Lung (tissue), 14 donors: ENCODE results near the gene POTEJ. TPM values are rescaled to one million over a fixed set of nuclear protein-coding genes. Genes with fewer than 3 reads are reported as not detected.
"Not testable (repeated sequence)": the region's sequence is repeated elsewhere in the genome, so short reads cannot be mapped to it uniquely, and the experiment has no call there.

Experiments
- ATAC-seq: fragments of 200-7000 bp; cut with Tn5 transposase; one replicate; pipeline ENCODE4 v1.9.1; 2020; ENCODE audit warnings: moderate number of reproducible peaks; ENCODE audit not compliant: insufficient read depth, low FRiP score
- DNase-seq, 3 donors: peaks; one replicate each; pipeline ENCODE4 v3.0.0-alpha.2; 2013 to 2017
- H3K27ac ChIP-seq, 2 donors: one replicate each; pipeline ENCODE4 v1.5.1; 2013; ENCODE audit warnings: mild to moderate bottlenecking in 2 of 2, moderate library complexity in 2 of 2, control low read depth in 1 of 2, inconsistent platforms in 1 of 2, low read depth in 1 of 2, low read length in 1 of 2
- H3K27me3 ChIP-seq, 3 donors: one replicate each; pipeline ENCODE4 v1.5.1; 2013; ENCODE audit warnings: low read length in 2 of 3; ENCODE audit not compliant: control insufficient read depth in 3 of 3, insufficient read depth in 3 of 3
- H3K36me3 ChIP-seq, 4 donors: one replicate each; pipeline ENCODE4 v1.5.1; 2013; ENCODE audit warnings: low read length in 4 of 4, mild to moderate bottlenecking in 1 of 4, moderate library complexity in 1 of 4; ENCODE audit not compliant: control insufficient read depth in 4 of 4, insufficient read depth in 4 of 4
- H3K4me1 ChIP-seq, 5 donors: one replicate each; pipeline ENCODE4 v1.5.1; 2013; ENCODE audit warnings: low read length in 5 of 5, mild to moderate bottlenecking in 2 of 5, moderate library complexity in 1 of 5; ENCODE audit not compliant: control insufficient read depth in 5 of 5, insufficient read depth in 5 of 5
- H3K4me3 ChIP-seq: one replicate; pipeline ENCODE4 v1.5.1; 2013; ENCODE audit warnings: mild to moderate bottlenecking, control low read depth, moderate library complexity
- H3K9ac ChIP-seq, 2 donors: one replicate each; pipeline ENCODE4 v1.5.1; 2013; ENCODE audit warnings: low read length in 2 of 2, control low read depth in 1 of 2; ENCODE audit not compliant: insufficient read depth in 1 of 2
- H3K9me3 ChIP-seq, 4 donors: one replicate each; pipeline ENCODE4 v1.5.1; 2013; ENCODE audit warnings: low read length in 3 of 4, mild to moderate bottlenecking in 1 of 4, moderate library complexity in 1 of 4; ENCODE audit not compliant: control insufficient read depth in 4 of 4, insufficient read depth in 3 of 4
- WGBS, 2 donors: extraction: QIAGEN DNeasy Blood & Tissue Kit; methylation state at CpG; one replicate each; pipeline ENCODE4 v1.1.7; 2013; 5-methylcytosine and 5-hydroxymethylcytosine counted together
- long read RNA-seq, 5 donors: transcript quantifications; one replicate each; lab custom pipeline, GENCODE V29; 2026
- polyA plus RNA-seq, 2 donors: library from polyadenylated mRNA; stranded (reverse); fragments of 200-250 nt; gene quantifications; one replicate each; pipeline ENCODE4 v1.2.1, GENCODE V29; 2013
- total RNA-seq, 2 donors: library from RNA; depleted of rRNA in 1 of 2; stranded (reverse); fragments of >200 nt in 1 of 2; gene quantifications; one replicate each; pipeline ENCODE4 v1.2.1, GENCODE V29; 2014 to 2021
- donor health status: Bipolar disorder and iron deficiency.
- donor health status: healthy.
- donor health status: DM: yes; HTN: yes; CAD: no.

The POTEJ gene
- total RNA-seq (1 to 10 TPM in 1 of 2 donors, under 1 TPM in 1; 0.09 to 1.8 TPM), polyA plus RNA-seq (not detected)
- long read RNA-seq, donor 1: 0 reads
- long read RNA-seq, donor 2, partial matches to known transcripts: 0 of 5 reads
- long read RNA-seq, donor 2, other reads (novel, unspliced or antisense): 5 of 5 reads
- long read RNA-seq, donor 3: 0 reads
- long read RNA-seq, donor 4: 0 reads
- long read RNA-seq, donor 5, partial matches to known transcripts: 0 of 6 reads
- long read RNA-seq, donor 5, other reads (novel, unspliced or antisense): 6 of 6 reads

DNA sequence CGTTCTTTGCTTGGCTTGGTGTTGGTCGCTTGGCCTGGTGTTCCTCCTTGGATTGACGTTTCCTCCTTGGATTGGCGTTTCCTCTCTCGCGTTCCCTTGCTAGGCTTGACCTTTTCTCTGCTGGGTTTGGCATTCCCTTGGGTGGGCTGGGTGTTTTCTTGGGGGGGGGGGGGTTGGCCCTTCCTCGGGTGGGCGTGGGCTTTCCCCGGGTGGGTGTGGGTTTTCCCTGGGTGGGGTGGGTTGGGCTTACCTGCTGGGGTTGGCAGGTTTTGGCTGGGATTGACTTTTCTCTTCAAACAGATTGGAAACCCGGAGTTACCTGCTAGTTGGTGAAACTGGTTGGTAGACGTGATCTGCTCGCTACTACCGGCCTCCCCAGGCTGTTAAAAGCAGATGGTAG lies at the start of gene POTEJ:
TSS of gene POTEJ (plus strand) at position 301 of the 400 bp plus-strand sequence. CDS start at position 394, 93 bp downstream.
- H3K9me3 ChIP-seq, DNase-seq, H3K36me3 ChIP-seq, H3K4me3 ChIP-seq, H3K27ac ChIP-seq, H3K4me1 ChIP-seq, ATAC-seq, H3K9ac ChIP-seq, H3K27me3 ChIP-seq: not testable (repeated sequence)
- WGBS, 2 donors: 90 to 100% methylated on average over 1 to 3 of the region's 13 CpGs

DNA sequence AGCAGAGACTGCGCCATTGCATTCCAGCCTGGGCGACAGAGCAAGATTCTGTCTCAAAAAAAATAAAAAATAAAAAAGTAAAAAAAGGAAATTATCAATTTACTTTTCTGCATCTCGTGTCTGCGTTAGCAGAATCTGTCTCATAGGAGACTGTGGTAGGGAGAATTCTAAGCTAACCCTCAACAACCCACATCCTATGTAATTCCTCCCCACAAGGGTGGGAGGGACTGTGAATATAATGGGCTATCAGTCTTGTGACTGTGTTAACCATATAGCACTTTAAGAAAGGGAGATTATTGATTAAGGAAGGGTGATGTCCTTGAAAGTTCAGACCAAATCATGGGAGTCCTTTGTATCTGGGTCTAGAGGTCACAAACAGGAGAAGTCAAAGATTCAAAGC lies 45.1 kb upstream of the POTEJ start:
- H3K4me1 ChIP-seq, H3K36me3 ChIP-seq, H3K4me3 ChIP-seq, H3K27me3 ChIP-seq, ATAC-seq, H3K27ac ChIP-seq, H3K9me3 ChIP-seq, DNase-seq, H3K9ac ChIP-seq: not testable (repeated sequence)
- WGBS, 2 donors: no CpG with 5 or more reads among the region's 4 CpGs

DNA sequence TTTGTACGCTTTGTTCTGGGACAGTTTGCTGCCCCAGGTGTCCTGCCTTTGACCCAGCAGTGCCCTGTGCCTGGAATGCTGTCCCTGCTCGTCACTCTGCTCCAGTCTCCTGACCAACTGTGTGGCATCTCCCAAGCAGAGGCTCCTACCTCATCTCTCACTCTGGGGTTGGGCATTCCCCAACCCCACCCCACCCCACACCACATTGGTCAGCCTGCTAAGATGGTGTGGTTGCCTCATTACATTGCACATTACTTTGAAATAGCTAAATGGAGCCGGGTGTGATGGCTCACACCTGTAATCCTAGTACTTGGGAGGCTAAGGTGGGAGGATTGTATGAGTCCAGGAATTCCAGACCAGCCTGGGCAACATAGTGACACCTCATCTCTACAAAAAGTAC lies 39.3 kb upstream of the POTEJ start:
- not testable (repeated sequence) for H3K27me3 ChIP-seq

DNA sequence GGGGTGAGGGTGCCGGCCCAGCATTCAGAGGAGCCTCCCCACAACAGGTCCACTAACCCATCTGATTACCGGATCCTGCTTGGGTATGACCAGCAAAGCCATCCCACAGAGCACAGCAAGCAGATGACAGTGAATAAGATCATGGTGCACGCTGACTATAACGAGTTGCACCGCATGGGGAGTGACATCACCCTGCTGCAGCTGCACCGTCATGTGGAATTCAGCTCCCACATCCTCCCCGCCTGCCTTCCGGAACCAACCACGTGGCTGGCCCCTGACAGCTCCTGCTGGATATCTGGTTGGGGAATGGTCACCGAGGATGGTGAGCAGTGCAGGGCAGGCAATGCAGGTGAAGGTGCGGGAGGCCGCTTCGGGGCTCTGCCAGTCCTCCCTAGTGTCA lies 37.0 kb upstream of the POTEJ start:
- not testable (repeated sequence) for H3K9ac ChIP-seq, H3K4me1 ChIP-seq, H3K27ac ChIP-seq, DNase-seq, H3K36me3 ChIP-seq, ATAC-seq, H3K27me3 ChIP-seq, H3K9me3 ChIP-seq, H3K4me3 ChIP-seq
- WGBS, 2 donors: 81 to 93% methylated on average over 5 to 7 of the region's 13 CpGs

More for the DNA sequence above, 39.3 kb upstream of the POTEJ start:
- H3K27ac ChIP-seq, H3K4me3 ChIP-seq, H3K9me3 ChIP-seq, H3K4me1 ChIP-seq, H3K9ac ChIP-seq, DNase-seq, H3K36me3 ChIP-seq, ATAC-seq: not testable (repeated sequence)
- WGBS, 2 donors: no CpG with 5 or more reads among the region's 3 CpGs

DNA sequence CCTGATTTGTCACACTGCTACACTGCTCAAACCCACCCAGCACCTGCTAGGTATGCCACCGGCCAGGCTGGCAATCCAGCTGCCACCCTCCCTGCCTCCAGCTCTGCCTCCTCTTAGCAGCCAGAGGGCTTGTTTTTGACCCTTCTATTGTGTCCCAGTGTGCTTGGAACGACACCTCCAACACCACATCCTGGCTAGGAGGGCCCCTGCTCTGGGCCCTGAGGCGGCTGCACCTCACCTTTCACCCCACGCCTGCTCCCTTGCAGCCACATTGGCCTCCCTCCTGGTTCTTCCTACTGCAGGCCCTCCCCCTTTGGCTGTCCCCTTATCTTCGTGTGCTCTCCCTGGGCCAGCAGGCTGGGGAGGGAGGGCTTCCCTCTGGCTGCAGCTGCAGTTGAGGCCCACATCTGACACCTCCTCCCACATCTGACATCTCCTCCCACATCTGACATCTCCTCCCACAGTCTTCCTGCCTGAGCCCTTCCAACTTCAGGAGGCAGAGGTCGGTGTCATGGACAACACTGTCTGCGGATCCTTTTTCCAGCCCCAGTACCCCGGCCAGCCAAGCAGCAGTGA lies 34.9 kb upstream of the POTEJ start:
- not testable (repeated sequence) for H3K36me3 ChIP-seq, H3K27me3 ChIP-seq, H3K9me3 ChIP-seq, H3K27ac ChIP-seq, H3K4me1 ChIP-seq, ATAC-seq, DNase-seq, H3K9ac ChIP-seq, H3K4me3 ChIP-seq
- no CpG with 5 or more reads among the region's 8 CpGs for WGBS, 2 donors

DNA sequence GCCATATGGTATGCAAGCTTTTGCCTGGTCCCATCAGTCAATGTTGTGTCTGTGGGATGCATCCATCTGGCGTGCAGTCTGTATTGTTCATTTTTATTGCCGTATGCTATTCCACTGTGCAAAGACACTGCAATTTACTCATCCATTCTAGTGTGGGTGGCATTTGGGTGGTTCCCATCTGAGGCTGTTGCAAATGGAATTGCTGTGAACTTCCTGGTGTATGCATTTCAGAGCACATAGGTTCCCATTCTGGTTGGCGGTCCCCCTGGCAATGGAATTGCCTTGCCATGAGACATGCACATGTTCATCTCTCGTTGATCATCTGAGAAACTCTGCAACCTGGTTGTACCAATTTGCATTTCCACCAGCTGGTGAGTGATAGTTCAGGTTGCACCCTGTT lies 33.7 kb upstream of the POTEJ start:
- not testable (repeated sequence) for H3K4me3 ChIP-seq, H3K4me1 ChIP-seq, H3K9ac ChIP-seq, ATAC-seq, H3K9me3 ChIP-seq, DNase-seq, H3K36me3 ChIP-seq, H3K27me3 ChIP-seq, H3K27ac ChIP-seq
- WGBS, 2 donors: no CpG with 5 or more reads among the region's 4 CpGs

DNA sequence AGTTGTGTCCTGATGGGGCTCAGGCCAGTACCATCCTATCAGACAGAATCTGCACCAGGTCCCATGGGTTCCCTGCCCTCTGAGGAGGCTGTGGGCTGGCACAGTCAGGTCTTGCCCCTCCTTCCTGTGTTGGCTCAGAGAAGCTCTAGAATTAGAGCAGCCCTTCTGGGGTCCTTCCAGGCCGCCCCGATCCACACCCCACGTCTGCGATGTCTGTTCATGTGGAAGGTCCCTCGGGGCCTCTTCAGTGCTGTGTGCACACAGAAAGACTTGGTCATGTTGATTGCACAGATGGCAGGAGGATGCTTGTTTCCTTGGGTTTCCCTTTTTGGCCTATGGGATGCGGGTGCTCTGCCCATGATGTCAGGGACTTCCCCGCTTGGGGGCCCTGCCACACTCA lies 32.1 kb upstream of the POTEJ start:
- ATAC-seq, H3K4me3 ChIP-seq, H3K27ac ChIP-seq, H3K9ac ChIP-seq, DNase-seq, H3K9me3 ChIP-seq, H3K36me3 ChIP-seq, H3K4me1 ChIP-seq, H3K27me3 ChIP-seq: not testable (repeated sequence)
- 90 to 99% methylated on average over 5 of the region's 7 CpGs for WGBS, 2 donors

DNA sequence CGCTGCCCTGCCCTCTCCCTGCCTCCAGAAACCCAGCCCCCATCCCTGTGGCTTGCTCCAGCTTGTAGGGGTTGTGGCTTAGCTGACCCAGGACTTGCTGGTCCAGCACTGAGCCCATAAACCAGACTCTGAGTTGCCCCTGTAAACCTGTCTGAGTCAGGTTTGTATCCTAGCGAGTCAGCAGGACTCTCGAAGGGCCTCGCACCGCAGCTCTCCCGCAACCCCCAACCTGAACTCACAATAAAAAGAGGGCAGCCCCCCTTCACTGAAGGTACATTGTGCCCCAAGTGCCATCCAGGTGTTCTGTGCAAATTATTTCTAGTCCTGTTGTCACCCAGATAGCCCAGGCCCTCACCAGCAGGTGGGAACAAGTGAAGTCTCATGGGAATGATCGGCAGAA lies 29.7 kb upstream of the POTEJ start:
- 91 to 97% methylated on average over 6 of the region's 7 CpGs for WGBS, 2 donors
- not testable (repeated sequence) for H3K27ac ChIP-seq, H3K9me3 ChIP-seq, H3K4me1 ChIP-seq, H3K9ac ChIP-seq, DNase-seq, H3K36me3 ChIP-seq, H3K4me3 ChIP-seq, H3K27me3 ChIP-seq, ATAC-seq
